NCI-H460 (cell line): Measurements from ENCODE around the gene SLC7A8. TPM values are rescaled to one million over a fixed set of nuclear protein-coding genes. Genes with fewer than 3 reads are reported as not detected.
A peak's percentile ranks its signal among the peaks of the same experiment; 100 is the strongest.

Source experiments
- DNase-seq: peaks from one replicate; pipeline ENCODE4 v3.0.0-alpha.2; 2016; ENCODE audit warnings: low read depth; ENCODE audit errors: extremely low read depth
- total RNA-seq: library from RNA; depleted of rRNA; stranded (reverse); fragments of >200 nt; shearing (Covaris generic); gene quantifications from 2 replicates; pipeline ENCODE4 v1.2.3, GENCODE V29; 2014

The SLC7A8 gene
- total RNA-seq, 1 experiment from 2014 or later: 1.1 TPM

DNA sequence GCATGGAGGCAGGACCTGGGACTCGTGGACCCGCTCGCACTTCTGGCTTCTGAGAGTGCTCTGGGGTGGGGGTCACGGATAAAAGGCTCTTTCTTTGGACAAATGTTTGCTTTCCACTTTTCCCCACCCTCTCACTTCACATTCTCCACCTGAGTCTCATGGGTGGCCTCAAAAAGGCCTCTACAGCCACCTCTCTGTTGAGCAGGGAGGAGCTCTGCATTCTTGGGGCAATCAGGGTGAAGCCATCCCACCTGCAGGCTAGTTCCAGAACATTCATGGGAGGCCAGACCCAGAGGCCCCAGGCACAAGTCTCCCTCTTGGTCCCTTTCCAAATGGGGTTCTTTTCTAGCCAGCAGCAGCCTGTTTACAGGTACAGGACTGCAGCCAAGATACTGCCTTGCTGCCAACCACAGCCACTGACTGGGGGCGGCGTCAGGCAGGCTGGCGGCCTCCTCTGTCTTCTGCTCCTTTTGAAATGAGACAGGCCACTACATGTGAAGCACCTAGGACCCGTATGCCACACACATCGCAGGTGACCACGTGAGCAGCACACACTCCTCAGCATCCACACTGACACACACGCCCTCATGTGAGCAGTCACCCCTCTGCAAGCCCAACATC, 46.2 kb downstream of the SLC7A8 start:
- DNase-seq: no peak

DNA sequence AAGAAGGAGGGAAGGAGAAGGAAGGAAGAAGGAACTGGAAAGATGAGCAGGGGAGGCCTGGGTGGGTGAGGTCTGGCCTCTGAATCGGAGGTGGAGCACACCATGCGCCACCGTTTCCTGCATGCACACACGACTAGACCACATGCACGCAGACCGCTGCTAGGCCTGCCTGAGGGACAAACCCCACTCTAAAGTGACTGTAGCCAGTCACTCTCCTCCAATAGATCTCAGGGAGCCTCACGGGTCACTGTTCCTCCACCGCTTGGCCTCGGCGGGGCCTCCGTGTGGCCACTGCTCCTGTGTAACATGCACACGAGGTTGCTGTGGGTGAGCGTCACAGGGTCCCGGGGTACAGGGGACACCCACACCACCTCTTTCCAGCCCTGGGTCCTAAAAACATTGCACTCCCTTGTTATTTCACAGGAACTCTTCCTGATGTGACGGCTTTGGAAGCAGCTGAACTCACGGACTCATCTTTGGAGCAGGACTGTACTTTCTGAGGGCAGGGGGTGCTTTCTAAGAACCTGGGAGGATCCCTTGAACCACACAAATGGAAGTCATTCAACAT, 46.8 kb downstream of the SLC7A8 start:
- no peak for DNase-seq

GRCh38 chr14:23132970-23133369, 50.5 kb downstream of the SLC7A8 start:
- no peak for DNase-seq

DNA sequence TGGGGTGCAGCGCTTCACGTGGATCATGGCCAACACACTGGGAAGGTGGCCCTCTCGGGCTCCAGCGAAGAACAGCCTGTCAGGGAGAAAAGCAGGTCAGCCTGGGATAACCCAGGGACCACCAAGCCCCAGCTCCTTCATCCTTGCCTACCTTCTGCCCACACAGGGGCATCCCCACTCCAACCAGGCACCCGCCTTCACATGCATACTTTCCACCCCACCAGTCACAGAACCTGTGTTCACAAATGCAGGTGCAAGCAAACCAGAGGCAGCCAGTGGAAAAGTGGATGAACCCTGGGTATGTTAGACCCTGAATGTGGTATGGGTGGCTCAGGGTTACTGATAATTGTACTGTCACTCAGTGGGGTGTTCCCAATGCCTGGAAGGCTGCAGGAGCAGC, 52.0 kb downstream of the SLC7A8 start:
- no peak for DNase-seq

GRCh38 chr14:23130871-23131270, 52.6 kb downstream of the SLC7A8 start:
- DNase-seq: no peak

- DNase-seq: no peak
Measured at GRCh38 chr14:23129759-23130316, 53.6 kb downstream of the SLC7A8 start.

DNA sequence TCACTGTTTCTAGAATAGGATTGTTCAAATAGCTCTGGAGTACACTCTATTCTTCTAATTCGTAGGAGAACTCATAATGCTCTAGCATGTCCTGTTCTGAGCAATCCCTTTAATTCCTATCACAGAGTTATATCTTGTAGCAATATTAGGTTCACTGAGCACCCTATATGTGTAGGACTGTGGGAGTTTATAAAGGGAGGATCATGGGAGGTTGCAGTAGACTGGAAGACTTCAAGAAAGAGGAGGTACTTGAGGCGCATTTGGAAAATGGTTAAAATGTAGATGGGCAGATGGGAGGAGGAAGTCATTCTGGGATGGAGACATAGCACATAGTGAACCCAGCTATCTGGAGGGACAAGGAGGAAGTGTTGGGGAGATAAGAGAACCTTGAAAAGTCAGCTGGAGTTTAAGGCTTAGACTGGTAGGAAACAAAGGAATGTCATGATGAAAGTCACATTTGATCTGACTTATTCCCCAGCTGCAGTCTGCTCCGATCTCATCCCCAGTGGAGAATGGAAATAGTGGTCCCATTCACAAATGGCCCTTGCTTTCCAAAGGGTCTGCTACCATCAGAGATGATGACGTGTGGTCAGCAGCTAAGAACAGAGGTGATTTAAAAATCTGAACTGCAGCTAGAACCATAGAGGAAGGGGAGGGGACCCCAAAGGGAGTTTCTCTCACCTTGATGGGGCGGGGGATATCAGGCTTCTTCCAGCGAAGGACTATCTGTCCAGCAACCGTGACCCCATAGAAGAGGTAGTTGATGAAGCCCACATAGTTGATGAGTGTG, 54.3 kb downstream of the SLC7A8 start:
- no peak for DNase-seq

DNA sequence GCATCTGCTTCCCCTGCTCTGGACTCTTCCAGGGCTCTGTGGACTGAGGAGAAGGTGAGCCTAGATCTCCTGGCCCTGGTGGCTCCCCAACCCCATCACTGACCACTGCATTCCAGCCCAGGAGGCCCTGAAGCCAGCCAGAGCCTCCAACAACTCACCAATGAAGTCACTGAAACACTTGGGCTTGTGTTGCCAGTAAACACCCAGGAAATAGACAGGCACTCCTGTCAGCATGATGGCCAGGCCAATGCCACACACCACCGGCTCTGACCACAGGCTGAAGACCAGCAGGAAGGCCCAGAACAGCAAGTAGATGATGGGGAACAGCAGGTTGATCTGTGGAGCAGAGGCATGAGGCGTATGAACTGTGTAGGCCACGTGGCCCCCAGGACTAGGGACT, 55.6 kb downstream of the SLC7A8 start:
- no peak for DNase-seq

DNA sequence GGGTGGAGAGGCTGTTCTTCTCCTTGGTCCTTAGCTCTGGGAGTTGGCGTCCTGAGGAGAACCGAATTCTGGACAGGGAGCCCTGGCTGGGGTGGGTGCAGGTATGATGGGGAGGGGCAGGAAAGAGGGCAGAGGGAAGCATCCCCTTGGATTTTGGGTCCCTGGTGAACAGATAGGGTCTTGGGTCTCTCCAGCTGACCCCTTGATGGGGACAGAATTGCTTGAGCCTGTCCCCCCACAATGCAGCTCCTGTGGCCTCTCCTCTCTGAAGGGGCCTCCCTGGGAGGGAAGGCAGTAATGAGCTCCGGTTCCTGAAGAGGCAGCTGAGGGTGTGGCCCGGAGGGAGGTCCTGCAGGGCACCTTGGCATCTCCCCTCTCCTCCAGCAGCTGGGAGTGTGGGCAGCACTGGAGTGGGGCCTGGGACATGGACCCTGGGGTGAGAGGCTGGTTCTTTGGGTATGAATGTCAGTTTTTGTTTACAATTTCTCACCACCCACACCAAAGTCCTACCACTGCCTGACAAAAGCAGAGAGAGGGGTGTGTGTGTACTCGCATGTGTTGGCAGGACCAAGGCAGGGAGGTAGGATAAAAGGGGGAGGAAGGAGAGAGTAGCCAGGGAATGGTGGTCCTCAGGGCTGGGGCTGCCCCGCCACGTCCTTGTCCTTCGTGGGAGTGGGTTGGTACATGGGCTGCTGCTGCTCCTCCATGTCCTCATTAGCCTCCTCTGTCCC, 56.7 kb downstream of the SLC7A8 start:
- no peak for DNase-seq

- no peak for DNase-seq
Measured at GRCh38 chr14:23125933-23126524, 57.4 kb downstream of the SLC7A8 start.

- DNase-seq: no peak
Measured at GRCh38 chr14:23125011-23125410, 58.4 kb downstream of the SLC7A8 start.

GRCh38 chr14:23124337-23124954, 59.0 kb downstream of the SLC7A8 start:
- DNase-seq: no peak

GRCh38 chr14:23123419-23123818, 60.0 kb downstream of the SLC7A8 start:
- DNase-seq: no peak

- no peak for DNase-seq
Measured at GRCh38 chr14:23122086-23122485, 61.4 kb downstream of the SLC7A8 start.

DNA sequence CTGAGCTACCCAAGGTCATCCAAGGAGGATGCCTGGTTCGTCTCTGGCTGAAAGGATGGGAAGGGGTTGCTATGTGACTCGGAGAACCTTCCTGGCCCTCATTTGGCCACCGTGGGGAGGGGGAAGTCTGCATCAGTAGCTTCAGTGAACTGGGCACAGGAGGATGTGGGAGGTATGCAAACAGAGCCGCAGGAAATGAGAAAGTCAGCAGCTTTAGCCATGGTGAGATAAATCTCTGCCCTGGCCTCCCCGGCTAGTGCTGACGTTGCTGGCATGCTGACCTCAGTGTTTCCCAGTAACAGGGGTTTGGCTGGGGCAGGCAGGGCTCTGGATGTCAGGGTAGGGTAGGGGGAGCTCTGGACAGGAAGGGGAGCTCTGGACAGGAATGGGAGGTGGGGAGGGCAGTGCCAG, 62.1 kb downstream of the SLC7A8 start:
- DNase-seq: no peak

GRCh38 chr14:23120541-23121251, 62.8 kb downstream of the SLC7A8 start:
- peak; percentile 87 for DNase-seq

DNA sequence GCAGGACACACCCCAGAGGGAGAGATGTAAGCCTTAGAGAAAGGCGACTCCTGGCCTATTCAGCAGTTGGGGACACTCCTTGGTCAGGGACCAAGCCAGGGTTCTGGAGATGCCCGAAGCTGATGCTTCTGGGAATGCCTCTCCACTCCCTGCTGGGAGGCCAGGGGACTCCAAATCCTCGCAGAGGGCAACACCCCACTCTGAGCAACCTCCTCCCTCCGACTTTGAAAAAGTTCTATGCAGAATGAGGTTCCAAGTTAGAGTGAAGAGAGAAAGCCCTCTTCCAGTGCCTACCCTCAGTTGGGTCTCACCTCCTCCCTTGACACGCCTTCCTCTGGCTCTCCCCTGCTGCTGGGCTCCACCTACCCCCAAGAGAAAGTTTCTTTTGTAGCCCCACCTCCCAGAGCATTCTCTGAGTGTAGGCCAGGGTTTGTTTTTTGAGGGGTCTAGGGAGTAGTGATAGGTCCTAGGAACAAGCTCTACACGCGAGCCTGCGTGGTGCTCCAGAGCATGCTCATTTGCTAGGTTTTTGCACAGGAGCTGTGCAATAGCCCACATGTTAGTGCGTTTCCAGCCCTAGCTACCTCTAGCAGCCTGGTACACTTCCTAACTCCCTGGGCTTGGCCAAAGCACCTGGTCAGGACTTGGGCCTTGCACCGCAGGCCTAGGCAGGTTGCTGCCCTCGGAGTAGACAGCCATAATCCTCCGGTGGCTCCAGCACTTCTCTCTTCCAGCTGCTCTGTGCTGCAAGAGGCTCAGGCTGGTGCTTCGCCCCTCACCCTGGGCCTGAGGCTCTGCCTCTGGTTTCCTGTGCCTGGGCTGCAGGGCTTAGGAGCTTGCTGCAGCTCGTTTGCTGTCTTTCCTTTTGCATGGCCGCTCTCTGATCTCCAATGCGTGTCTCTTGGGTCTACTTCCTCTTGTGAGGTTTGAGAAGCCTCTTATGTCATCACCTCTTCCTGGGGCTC, 63.8 kb downstream of the SLC7A8 start:
- no peak for DNase-seq
